ENCODE measurements around the gene TSHZ2.

TSHZ2 gene

GRCh38 chr20:53439616-53440015 is 467.5 kb downstream of the TSHZ2 start:
- no peak for TF ChIP-seq CTCF (IDR thresholded peaks at IDR 0.05)

GRCh38 chr20:53444401-53445149 is 472.4 kb downstream of the TSHZ2 start:
- no peak for TF ChIP-seq CTCF (IDR thresholded peaks at IDR 0.05)

GRCh38 chr20:53445321-53445731 is 473.2 kb downstream of the TSHZ2 start:
- TF ChIP-seq CTCF (IDR thresholded peaks at IDR 0.05): no peak

GRCh38 chr20:53445932-53446331 is 473.8 kb downstream of the TSHZ2 start:
- TF ChIP-seq CTCF (IDR thresholded peaks at IDR 0.05): no peak

DNA sequence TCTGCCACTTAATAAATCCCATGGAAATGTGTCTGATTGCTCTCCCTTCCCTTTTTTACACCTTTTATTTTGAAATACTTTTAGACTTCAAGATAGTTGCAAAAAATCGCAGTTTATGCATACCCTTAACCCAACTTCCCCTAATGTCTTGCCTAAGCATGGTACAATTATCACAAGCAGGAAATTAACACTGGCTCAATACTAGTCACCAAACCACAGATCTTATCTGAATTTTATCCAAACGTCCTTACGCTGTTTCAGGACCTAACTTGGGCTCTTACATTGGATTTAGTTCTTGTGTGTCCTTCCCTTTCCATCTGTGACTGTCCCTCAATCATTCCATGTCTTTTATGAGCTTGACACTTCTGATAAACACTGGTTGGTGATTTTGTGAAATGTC is 475.2 kb downstream of the TSHZ2 start:
- TF ChIP-seq CTCF (IDR thresholded peaks at IDR 0.05): no peak

DNA sequence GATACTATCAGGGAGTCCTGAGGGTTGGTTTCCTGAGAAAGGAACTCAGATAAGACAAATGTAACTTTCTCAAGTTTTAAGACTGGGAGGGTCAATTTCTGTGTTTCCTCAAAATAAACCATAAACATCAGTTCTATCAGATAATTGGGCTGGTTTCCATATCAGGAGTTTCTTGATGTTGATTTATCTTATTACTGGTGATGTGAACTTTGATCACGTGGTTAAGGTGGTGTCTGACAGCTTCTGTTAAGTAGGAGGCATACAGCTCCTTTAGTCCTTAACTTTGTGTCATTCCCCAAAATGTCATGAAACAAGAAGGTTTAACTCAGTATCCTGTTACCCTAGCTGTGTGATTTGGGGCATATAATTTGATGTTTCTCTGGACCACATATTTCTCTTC is 476.3 kb downstream of the TSHZ2 start:
- no peak for TF ChIP-seq CTCF (IDR thresholded peaks at IDR 0.05)

- no peak for TF ChIP-seq CTCF (IDR thresholded peaks at IDR 0.05)
Observed at GRCh38 chr20:53448875-53449274, 476.7 kb downstream of the TSHZ2 start.

- TF ChIP-seq CTCF (IDR thresholded peaks at IDR 0.05): no peak
Observed at GRCh38 chr20:53453076-53453475, 480.9 kb downstream of the TSHZ2 start.
